Measurements from ENCODE around the gene CEP41. TPM values are rescaled to one million over a fixed set of nuclear protein-coding genes. Genes with fewer than 3 reads are reported as not detected.

The CEP41 gene
- polyA plus RNA-seq, 1 donor (not counting 4 experiments of a cell fraction or from before 2014, with no cell fraction given) = 13.4 TPM

GRCh38 chr7:130356121-130356875 lies 84.5 kb downstream of the CEP41 start:
- Histone ChIP-seq H3K9me3 (ENCODE audit: control insufficient read depth, low read depth, low read length) (peaks cover 9% of the 10 kb centered on the region), H3K4me3 (ENCODE audit: control insufficient read depth in 2 of 3, extremely low read depth in 1 of 3, insufficient read depth in 2 of 3, low read depth in 1 of 3, low read length in 3 of 3) (peak overlapping the region in 1 of 3 experiments; percentile 16), H3K4me1 (ENCODE audit: control insufficient read depth, extremely low read depth, insufficient read depth, low read length) (peaks cover 42% of the 10 kb centered on the region), H3K27me3 (ENCODE audit: control insufficient read depth, extremely low read depth, insufficient read depth, low read length) (no peaks in the 10 kb centered on the region), H3K36me3 (ENCODE audit: control insufficient read depth in 2 of 2, extremely low read depth in 1 of 2, insufficient read depth in 2 of 2, low read length in 2 of 2) (no peaks in the 10 kb centered on the region), H2AFZ (ENCODE audit: control insufficient read depth, low read length) (peak overlapping the region; percentile 70), H3K79me2 (ENCODE audit: control insufficient read depth, insufficient read depth, low read length) (no peaks in the 10 kb centered on the region), H3K9me1 (ENCODE audit: control insufficient read depth, extremely low read depth, insufficient read depth, low read length) (peaks cover 2% of the 10 kb centered on the region), H3K9ac (ENCODE audit: control insufficient read depth, extremely low read depth, insufficient read depth, low read length) (peak overlapping the region; percentile 68), H3K27ac (ENCODE audit: control insufficient read depth, insufficient read depth, low read length) (peak overlapping the region; percentile 90), H3K4me2 (ENCODE audit: control insufficient read depth, extremely low read depth, insufficient read depth, low read depth, low read length) (peak overlapping the region; percentile 70), H4K20me1 (ENCODE audit: control insufficient read depth, extremely low read depth, insufficient read depth, low read length) (no peaks in the 10 kb centered on the region)
- TF ChIP-seq CTCF (optimal IDR thresholded peaks at IDR 0.05 in 1 of 3, IDR thresholded peaks at IDR 0.05 in 1 of 3, conservative IDR thresholded peaks at IDR 0.05 in 1 of 3; ENCODE audit: extremely low read depth in 1 of 3, insufficient read depth in 2 of 3, low read length in 3 of 3) (no peak), EZH2 (IDR thresholded peaks at IDR 0.05; ENCODE audit: low read length) (no peak)
- peak; percentile 93 for FAIRE-seq
- dilution Hi-C loops (cut with MboI; ENCODE audit: extremely low pct_ligation_motif_present, low sequenced_read_pairs) = no loop called here
- peak; percentile 93 for DNase-seq (ENCODE audit: low read depth, low spot score)

- Histone ChIP-seq H3K9me1 (ENCODE audit: control insufficient read depth, extremely low read depth, insufficient read depth, low read length) (peaks cover 2% of the 10 kb centered on the region), H3K9ac (ENCODE audit: control insufficient read depth, extremely low read depth, insufficient read depth, low read length) (no peak overlapping the region), H3K4me1 (ENCODE audit: control insufficient read depth, extremely low read depth, insufficient read depth, low read length) (peaks cover 38% of the 10 kb centered on the region), H3K9me3 (ENCODE audit: control insufficient read depth, low read depth, low read length) (no peaks in the 10 kb centered on the region), H3K27me3 (ENCODE audit: control insufficient read depth, extremely low read depth, insufficient read depth, low read length) (peaks cover 2% of the 10 kb centered on the region), H3K27ac (ENCODE audit: control insufficient read depth, insufficient read depth, low read length) (no peak overlapping the region), H3K4me2 (ENCODE audit: control insufficient read depth, extremely low read depth, insufficient read depth, low read depth, low read length) (peak overlapping the region; percentile 71), H3K36me3 (ENCODE audit: control insufficient read depth in 2 of 2, extremely low read depth in 1 of 2, insufficient read depth in 2 of 2, low read length in 2 of 2) (no peaks in the 10 kb centered on the region), H3K4me3 (ENCODE audit: control insufficient read depth in 2 of 3, extremely low read depth in 1 of 3, insufficient read depth in 2 of 3, low read depth in 1 of 3, low read length in 3 of 3) (no peak overlapping the region), H4K20me1 (ENCODE audit: control insufficient read depth, extremely low read depth, insufficient read depth, low read length) (no peaks in the 10 kb centered on the region), H3K79me2 (ENCODE audit: control insufficient read depth, insufficient read depth, low read length) (no peaks in the 10 kb centered on the region), H2AFZ (ENCODE audit: control insufficient read depth, low read length) (no peak overlapping the region)
- FAIRE-seq = no peak
- dilution Hi-C loops (cut with MboI; ENCODE audit: extremely low pct_ligation_motif_present, low sequenced_read_pairs) = no loop called here
- no peak for DNase-seq (ENCODE audit: low read depth, low spot score)
- TF ChIP-seq CTCF (optimal IDR thresholded peaks at IDR 0.05 in 1 of 3, IDR thresholded peaks at IDR 0.05 in 1 of 3, conservative IDR thresholded peaks at IDR 0.05 in 1 of 3; ENCODE audit: extremely low read depth in 1 of 3, insufficient read depth in 2 of 3, low read length in 3 of 3) = peak in 1 of 3 experiments; percentile 32
- no peak for TF ChIP-seq EZH2 (IDR thresholded peaks at IDR 0.05; ENCODE audit: low read length)
Observed at GRCh38 chr7:130353196-130353595, 87.6 kb downstream of the CEP41 start.
